ENCODE results near the gene CDC42BPG. TPM values are rescaled to one million over a fixed set of nuclear protein-coding genes. Genes with fewer than 3 reads are reported as not detected.

Gene CDC42BPG
- total and polyA plus RNA-seq, 3 donors from 2014 or later: 5.3 to 9.2 (median 7.6) TPM

GRCh38 chr11:64802370-64803157 is 41.9 kb downstream of the CDC42BPG start:
- H3K36me3 ChIP-seq (ENCODE audit: low read depth, missing control alignments): no peaks in the 10 kb centered on the region
- H3K4me3 ChIP-seq: peak overlapping the region; percentile 59 to 63
- TF ChIP-seq, protein P1, sequence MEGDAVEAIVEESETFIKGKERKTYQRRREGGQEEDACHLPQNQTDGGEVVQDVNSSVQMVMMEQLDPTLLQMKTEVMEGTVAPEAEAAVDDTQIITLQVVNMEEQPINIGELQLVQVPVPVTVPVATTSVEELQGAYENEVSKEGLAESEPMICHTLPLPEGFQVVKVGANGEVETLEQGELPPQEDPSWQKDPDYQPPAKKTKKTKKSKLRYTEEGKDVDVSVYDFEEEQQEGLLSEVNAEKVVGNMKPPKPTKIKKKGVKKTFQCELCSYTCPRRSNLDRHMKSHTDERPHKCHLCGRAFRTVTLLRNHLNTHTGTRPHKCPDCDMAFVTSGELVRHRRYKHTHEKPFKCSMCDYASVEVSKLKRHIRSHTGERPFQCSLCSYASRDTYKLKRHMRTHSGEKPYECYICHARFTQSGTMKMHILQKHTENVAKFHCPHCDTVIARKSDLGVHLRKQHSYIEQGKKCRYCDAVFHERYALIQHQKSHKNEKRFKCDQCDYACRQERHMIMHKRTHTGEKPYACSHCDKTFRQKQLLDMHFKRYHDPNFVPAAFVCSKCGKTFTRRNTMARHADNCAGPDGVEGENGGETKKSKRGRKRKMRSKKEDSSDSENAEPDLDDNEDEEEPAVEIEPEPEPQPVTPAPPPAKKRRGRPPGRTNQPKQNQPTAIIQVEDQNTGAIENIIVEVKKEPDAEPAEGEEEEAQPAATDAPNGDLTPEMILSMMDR (IDR thresholded peaks at IDR 0.05): no peak
- TF ChIP-seq POLR2A (IDR thresholded peaks at IDR 0.05): no peak
- H3K27me3 ChIP-seq: no peaks in the 10 kb centered on the region
- WGBS, 2 donors: 10 to 19% methylated on average over 2 to 32 of the region's 54 CpGs
- intact Hi-C loops (cut with DNase I; ENCODE audit: low total_unique reads): no loop called here
- peaks cover 21% of the 10 kb centered on the region for H3K4me1 ChIP-seq
- DNase-seq: peak; percentile 33
- no peaks in the 10 kb centered on the region for H3K9me3 ChIP-seq
- H3K27ac ChIP-seq: peak overlapping the region; percentile 56 to 88

DNA sequence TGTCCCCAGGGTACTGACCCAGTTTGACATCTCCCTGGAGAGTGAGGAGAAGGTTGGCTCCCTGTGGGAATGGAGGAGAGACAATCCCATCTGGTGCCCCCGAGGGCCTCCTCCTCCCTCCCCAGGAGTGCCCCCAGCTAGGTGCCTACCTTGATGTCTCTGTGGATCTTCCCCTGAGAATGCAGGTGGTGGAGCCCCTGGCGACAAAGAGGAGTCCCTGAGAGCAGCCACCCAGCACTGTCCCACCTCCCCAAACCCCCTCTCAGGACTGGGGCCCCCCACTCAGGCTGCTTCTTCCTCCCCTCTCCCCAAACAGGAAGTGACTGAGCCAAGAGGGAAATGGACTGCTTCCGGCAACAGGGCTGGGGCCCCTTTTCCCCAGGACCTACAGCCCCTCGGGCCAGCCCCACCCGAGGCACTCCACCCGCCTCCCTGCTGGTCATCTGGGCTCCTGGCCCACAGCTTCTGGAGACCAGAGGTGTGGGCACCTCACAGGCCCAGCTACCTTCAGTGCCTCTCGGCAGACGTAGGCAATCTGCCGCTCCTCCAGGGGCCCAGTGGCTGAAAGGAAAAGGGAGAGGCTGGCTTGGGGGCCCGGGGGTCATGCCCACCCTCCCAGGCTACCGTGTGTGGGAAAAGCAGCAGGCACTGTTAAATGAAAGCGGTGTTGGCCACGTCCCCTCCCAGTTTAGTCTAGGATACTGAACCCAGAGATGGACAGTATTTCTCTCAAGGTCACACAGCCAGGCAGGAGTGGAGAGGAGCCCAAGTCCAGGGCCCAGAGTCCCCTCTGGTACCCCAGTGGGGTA is 42.7 kb downstream of the CDC42BPG start:
- H3K27me3 ChIP-seq: no peaks in the 10 kb centered on the region
- TF ChIP-seq POLR2A (IDR thresholded peaks at IDR 0.05): no peak
- TF ChIP-seq, protein P1 (IDR thresholded peaks at IDR 0.05): no peak
- H3K4me1 ChIP-seq: peaks cover 21% of the 10 kb centered on the region
- H3K4me3 ChIP-seq: no peak overlapping the region
- no peaks in the 10 kb centered on the region for H3K36me3 ChIP-seq (ENCODE audit: low read depth, missing control alignments)
- intact Hi-C loops (cut with DNase I; ENCODE audit: low total_unique reads): no loop called here
- 66 to 71% methylated on average over 6 to 13 of the region's 13 CpGs for WGBS, 2 donors
- H3K9me3 ChIP-seq: no peaks in the 10 kb centered on the region
- no peak for DNase-seq
- H3K27ac ChIP-seq: peak overlapping the region in 1 of 2 donors; percentile 41

DNA sequence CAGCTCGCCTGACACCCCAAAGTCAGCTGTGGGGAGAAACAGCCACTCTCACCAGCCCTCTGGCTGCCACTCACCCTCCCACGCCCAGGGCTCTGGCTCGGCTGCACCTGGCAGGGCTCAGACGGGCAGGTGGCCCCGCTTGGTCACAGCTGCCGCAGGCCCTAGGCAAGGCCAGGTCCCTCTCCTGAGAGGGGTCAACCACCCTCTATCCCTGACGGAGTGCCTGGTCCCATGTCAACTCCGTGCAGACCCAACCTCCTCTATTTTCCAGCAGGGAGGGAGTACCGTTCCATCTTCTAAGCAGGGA is 43.3 kb downstream of the CDC42BPG start:
- no peak for TF ChIP-seq POLR2A (IDR thresholded peaks at IDR 0.05)
- no peak for DNase-seq
- Histone ChIP-seq H3K27ac (no peak overlapping the region), H3K4me3 (no peak overlapping the region), H3K9me3 (no peaks in the 10 kb centered on the region), H3K4me1 (peaks cover 21% of the 10 kb centered on the region), H3K27me3 (no peaks in the 10 kb centered on the region), H3K36me3 (ENCODE audit: low read depth, missing control alignments) (no peaks in the 10 kb centered on the region)
- WGBS, 2 donors: 87% methylated on average over 9 of the region's 9 CpGs; no CpG with 5 or more reads in 1 of the 2 donors
- intact Hi-C loops (cut with DNase I; ENCODE audit: low total_unique reads): no loop called here

- Histone ChIP-seq H3K27ac (peak overlapping the region in 1 of 2 donors; percentile 7), H3K4me3 (no peak overlapping the region), H3K36me3 (ENCODE audit: low read depth, missing control alignments) (no peaks in the 10 kb centered on the region), H3K4me1 (peaks cover 21% of the 10 kb centered on the region), H3K9me3 (no peaks in the 10 kb centered on the region), H3K27me3 (no peaks in the 10 kb centered on the region)
- TF ChIP-seq, protein P1 (IDR thresholded peaks at IDR 0.05): no peak
- TF ChIP-seq POLR2A (IDR thresholded peaks at IDR 0.05): no peak
- intact Hi-C loops (cut with DNase I; ENCODE audit: low total_unique reads): no loop called here
- WGBS, 2 donors: 71 to 80% methylated on average over 11 to 25 of the region's 26 CpGs
- no peak for DNase-seq
Observed at GRCh38 chr11:64800303-64801157, 43.9 kb downstream of the CDC42BPG start.
